Measurements from ENCODE around the gene PLSCR1.
"Not testable (repeated sequence)": the region's sequence is repeated elsewhere in the genome, so short reads cannot be mapped to it uniquely, and the experiment has no call there.

Gene PLSCR1

GRCh38 chr3:146550070-146550615 is 5.7 kb upstream of the PLSCR1 start:
- DNase-seq (ENCODE audit: low read depth in 2 of 2): no peak

GRCh38 chr3:146547235-146547835 is 2.9 kb upstream of the PLSCR1 start:
- no peak for DNase-seq (ENCODE audit: low read depth in 2 of 2)

GRCh38 chr3:146546366-146546965 is 2.1 kb upstream of the PLSCR1 start:
- DNase-seq (ENCODE audit: low read depth in 2 of 2): no peak

- DNase-seq (ENCODE audit: low read depth in 2 of 2): no peak
Observed at GRCh38 chr3:146544929-146545528, 622 bp upstream of the PLSCR1 start.

GRCh38 chr3:146543461-146544001 is 876 bp downstream of the PLSCR1 start:
- DNase-seq (ENCODE audit: low read depth in 2 of 2): no peak

- no peak for DNase-seq (ENCODE audit: low read depth in 2 of 2)
Observed at GRCh38 chr3:146542978-146543377, 1.4 kb downstream of the PLSCR1 start.

GRCh38 chr3:146542179-146542578 is 2.2 kb downstream of the PLSCR1 start:
- no peak for DNase-seq (ENCODE audit: low read depth in 2 of 2)

GRCh38 chr3:146540978-146541377 is 3.4 kb downstream of the PLSCR1 start:
- DNase-seq (ENCODE audit: low read depth in 2 of 2): no peak

- no peak for DNase-seq (ENCODE audit: low read depth in 2 of 2)
Observed at GRCh38 chr3:146540236-146540635, 4.2 kb downstream of the PLSCR1 start.

- no peak for DNase-seq (ENCODE audit: low read depth in 2 of 2)
Observed at GRCh38 chr3:146539315-146539714, 5.1 kb downstream of the PLSCR1 start.

- no peak for DNase-seq (ENCODE audit: low read depth in 2 of 2)
Observed at GRCh38 chr3:146537603-146538002, 6.8 kb downstream of the PLSCR1 start.

- no peak for DNase-seq (ENCODE audit: low read depth in 2 of 2)
Observed at GRCh38 chr3:146536681-146537080, 7.7 kb downstream of the PLSCR1 start.

- no peak for DNase-seq (ENCODE audit: low read depth in 2 of 2)
Observed at GRCh38 chr3:146532406-146532805, 12.0 kb downstream of the PLSCR1 start.

- no peak for DNase-seq (ENCODE audit: low read depth in 2 of 2)
Observed at GRCh38 chr3:146530609-146531008, 13.8 kb downstream of the PLSCR1 start.

- no peak for DNase-seq (ENCODE audit: low read depth in 2 of 2)
Observed at GRCh38 chr3:146529021-146529420, 15.4 kb downstream of the PLSCR1 start.

- no peak for DNase-seq (ENCODE audit: low read depth in 2 of 2)
Observed at GRCh38 chr3:146524961-146525360, 19.4 kb downstream of the PLSCR1 start.

- no peak for DNase-seq (ENCODE audit: low read depth in 2 of 2)
Observed at GRCh38 chr3:146523531-146523930, 20.9 kb downstream of the PLSCR1 start.

GRCh38 chr3:146522174-146523158 is 21.9 kb downstream of the PLSCR1 start:
- not testable (repeated sequence) for DNase-seq (ENCODE audit: low read depth in 2 of 2)

GRCh38 chr3:146521394-146521793 is 23.0 kb downstream of the PLSCR1 start:
- DNase-seq (ENCODE audit: low read depth in 2 of 2): no peak

- no peak for DNase-seq (ENCODE audit: low read depth in 2 of 2)
Observed at GRCh38 chr3:146519810-146520209, 24.6 kb downstream of the PLSCR1 start.

GRCh38 chr3:146517684-146518435 is 26.5 kb downstream of the PLSCR1 start:
- no peak for DNase-seq (ENCODE audit: low read depth in 2 of 2)

Data from stimulated activated CD8-positive, alpha-beta memory T cell treated with anti-CD3 and anti-CD28 coated beads, Interleukin-7, amount 100 ng/mL, for 4 hours (primary cell).